ENCODE results near the gene ANKRD23.

The ANKRD23 gene

GRCh38 chr2:96876269-96877041 lies 32.6 kb upstream of the ANKRD23 start:
- Histone ChIP-seq H4K8ac (ENCODE audit: low read length) (no peak overlapping the region), H3K36me3 (ENCODE audit: control insufficient read depth in 1 of 2, insufficient read depth in 2 of 2, low read depth in 1 of 2, low read length in 2 of 2) (no peaks in the 10 kb centered on the region), H2BK120ac (ENCODE audit: low read depth, low read length) (peak overlapping the region; percentile 13), H2BK5ac (ENCODE audit: low read depth, low read length, poor library complexity, severe bottlenecking) (no peak overlapping the region), H3K79me1 (replicated peaks; ENCODE audit: low read length, poor library complexity, severe bottlenecking) (no peaks in the 10 kb centered on the region), H3K9ac (ENCODE audit: low read length) (no peak overlapping the region), H3K4me3 (ENCODE audit: insufficient read depth in 1 of 2, low read depth in 1 of 2, low read length in 2 of 2) (no peak overlapping the region), H3K14ac (ENCODE audit: low read length in 2 of 2) (no peak overlapping the region), H3K4ac (ENCODE audit: low read depth in 1 of 2, low read length in 2 of 2) (peak overlapping the region in 1 of 2 experiments; percentile 41), H3K9me3 (ENCODE audit: control insufficient read depth, low read length) (no peaks in the 10 kb centered on the region), H3K4me1 (ENCODE audit: control insufficient read depth, insufficient read depth, low read depth, low read length) (peaks cover 11% of the 10 kb centered on the region), H3K27ac (ENCODE audit: low read length, poor library complexity, severe bottlenecking) (no peak overlapping the region), H2AK5ac (ENCODE audit: low read length, severe bottlenecking) (no peak overlapping the region), H3K18ac (ENCODE audit: low read depth in 1 of 2, low read length in 2 of 2) (peak overlapping the region; percentile 29 to 52), H4K91ac (ENCODE audit: low read length) (peak overlapping the region; percentile 41), H2AFZ (ENCODE audit: low read depth, low read length) (no peak overlapping the region), H2BK15ac (ENCODE audit: low read depth, poor library complexity, severe bottlenecking) (no peak overlapping the region), H2BK12ac (ENCODE audit: low read length in 2 of 2) (peak overlapping the region in 1 of 2 experiments; percentile 47), H3K27me3 (ENCODE audit: control insufficient read depth in 1 of 2, insufficient read depth in 1 of 2, low read length in 2 of 2) (peaks cover 0 to 25% of the 10 kb centered on the region in 2 experiments), H3K4me2 (ENCODE audit: low read length, poor library complexity, severe bottlenecking) (no peak overlapping the region), H3K23ac (ENCODE audit: low read length in 2 of 2) (no peak overlapping the region)
- 79% methylated on average over 16 of the region's 16 CpGs for WGBS
- DNase-seq, result peak; percentile 25

- no peak overlapping the region for H4K8ac ChIP-seq (ENCODE audit: low read length)
- H2AFZ ChIP-seq (ENCODE audit: low read depth, low read length), result peak overlapping the region; percentile 0
- H3K18ac ChIP-seq (ENCODE audit: low read depth in 1 of 2, low read length in 2 of 2), result peak overlapping the region in 1 of 2 experiments; percentile 52
- H3K27me3 ChIP-seq (ENCODE audit: control insufficient read depth in 1 of 2, insufficient read depth in 1 of 2, low read length in 2 of 2), result peaks cover 0 to 20% of the 10 kb centered on the region in 2 experiments
- 53% methylated on average over 14 of the region's 14 CpGs for WGBS
- no peak overlapping the region for H2AK5ac ChIP-seq (ENCODE audit: low read length, severe bottlenecking)
- peak overlapping the region in 1 of 2 experiments; percentile 16 for H2BK12ac ChIP-seq (ENCODE audit: low read length in 2 of 2)
- no peak overlapping the region for H3K4me3 ChIP-seq (ENCODE audit: insufficient read depth in 1 of 2, low read depth in 1 of 2, low read length in 2 of 2)
- H3K27ac ChIP-seq (ENCODE audit: low read length, poor library complexity, severe bottlenecking), result no peak overlapping the region
- no peak overlapping the region for H3K4me2 ChIP-seq (ENCODE audit: low read length, poor library complexity, severe bottlenecking)
- H3K9ac ChIP-seq (ENCODE audit: low read length), result no peak overlapping the region
- H3K9me3 ChIP-seq (ENCODE audit: control insufficient read depth, low read length), result no peaks in the 10 kb centered on the region
- no peaks in the 10 kb centered on the region for H3K79me1 ChIP-seq (replicated peaks; ENCODE audit: low read length, poor library complexity, severe bottlenecking)
- no peak overlapping the region for H2BK5ac ChIP-seq (ENCODE audit: low read depth, low read length, poor library complexity, severe bottlenecking)
- peak overlapping the region in 1 of 2 experiments; percentile 3 for H3K4ac ChIP-seq (ENCODE audit: low read depth in 1 of 2, low read length in 2 of 2)
- H2BK15ac ChIP-seq (ENCODE audit: low read depth, poor library complexity, severe bottlenecking), result no peak overlapping the region
- no peak overlapping the region for H2BK120ac ChIP-seq (ENCODE audit: low read depth, low read length)
- no peak overlapping the region for H3K23ac ChIP-seq (ENCODE audit: low read length in 2 of 2)
- H3K4me1 ChIP-seq (ENCODE audit: control insufficient read depth, insufficient read depth, low read depth, low read length), result peaks cover 11% of the 10 kb centered on the region
- no peak for DNase-seq
- H3K36me3 ChIP-seq (ENCODE audit: control insufficient read depth in 1 of 2, insufficient read depth in 2 of 2, low read depth in 1 of 2, low read length in 2 of 2), result no peaks in the 10 kb centered on the region
- no peak overlapping the region for H3K14ac ChIP-seq (ENCODE audit: low read length in 2 of 2)
- peak overlapping the region; percentile 41 for H4K91ac ChIP-seq (ENCODE audit: low read length)
Measured at GRCh38 chr2:96875498-96876268, 31.9 kb upstream of the ANKRD23 start.

GRCh38 chr2:96874198-96874831 lies 30.5 kb upstream of the ANKRD23 start:
- peaks cover 0 to 20% of the 10 kb centered on the region in 2 experiments for H3K27me3 ChIP-seq (ENCODE audit: control insufficient read depth in 1 of 2, insufficient read depth in 1 of 2, low read length in 2 of 2)
- no peak overlapping the region for H4K8ac ChIP-seq (ENCODE audit: low read length)
- no peak overlapping the region for H3K9ac ChIP-seq (ENCODE audit: low read length)
- H3K4ac ChIP-seq (ENCODE audit: low read depth in 1 of 2, low read length in 2 of 2), result no peak overlapping the region
- H2BK15ac ChIP-seq (ENCODE audit: low read depth, poor library complexity, severe bottlenecking), result no peak overlapping the region
- no peak for DNase-seq
- no peaks in the 10 kb centered on the region for H3K36me3 ChIP-seq (ENCODE audit: control insufficient read depth in 1 of 2, insufficient read depth in 2 of 2, low read depth in 1 of 2, low read length in 2 of 2)
- no peak overlapping the region for H3K18ac ChIP-seq (ENCODE audit: low read depth in 1 of 2, low read length in 2 of 2)
- H3K79me1 ChIP-seq (replicated peaks; ENCODE audit: low read length, poor library complexity, severe bottlenecking), result no peaks in the 10 kb centered on the region
- no peak overlapping the region for H2AFZ ChIP-seq (ENCODE audit: low read depth, low read length)
- no peak overlapping the region for H3K4me2 ChIP-seq (ENCODE audit: low read length, poor library complexity, severe bottlenecking)
- H3K14ac ChIP-seq (ENCODE audit: low read length in 2 of 2), result no peak overlapping the region
- no peaks in the 10 kb centered on the region for H3K9me3 ChIP-seq (ENCODE audit: control insufficient read depth, low read length)
- H3K23ac ChIP-seq (ENCODE audit: low read length in 2 of 2), result no peak overlapping the region
- WGBS, result 92% methylated on average over 10 of the region's 18 CpGs
- no peak overlapping the region for H4K91ac ChIP-seq (ENCODE audit: low read length)
- H3K4me3 ChIP-seq (ENCODE audit: insufficient read depth in 1 of 2, low read depth in 1 of 2, low read length in 2 of 2), result no peak overlapping the region
- peaks cover 15% of the 10 kb centered on the region for H3K4me1 ChIP-seq (ENCODE audit: control insufficient read depth, insufficient read depth, low read depth, low read length)
- no peak overlapping the region for H2BK120ac ChIP-seq (ENCODE audit: low read depth, low read length)
- no peak overlapping the region for H3K27ac ChIP-seq (ENCODE audit: low read length, poor library complexity, severe bottlenecking)
- no peak overlapping the region for H2BK5ac ChIP-seq (ENCODE audit: low read depth, low read length, poor library complexity, severe bottlenecking)
- no peak overlapping the region for H2AK5ac ChIP-seq (ENCODE audit: low read length, severe bottlenecking)
- peak overlapping the region in 1 of 2 experiments; percentile 12 for H2BK12ac ChIP-seq (ENCODE audit: low read length in 2 of 2)

- Histone ChIP-seq H2AFZ (ENCODE audit: low read depth, low read length) (no peak overlapping the region), H3K4me3 (ENCODE audit: insufficient read depth in 1 of 2, low read depth in 1 of 2, low read length in 2 of 2) (no peak overlapping the region), H2BK5ac (ENCODE audit: low read depth, low read length, poor library complexity, severe bottlenecking) (no peak overlapping the region), H3K27me3 (ENCODE audit: control insufficient read depth in 1 of 2, insufficient read depth in 1 of 2, low read length in 2 of 2) (peaks cover 0 to 20% of the 10 kb centered on the region in 2 experiments), H3K27ac (ENCODE audit: low read length, poor library complexity, severe bottlenecking) (no peak overlapping the region), H3K18ac (ENCODE audit: low read depth in 1 of 2, low read length in 2 of 2) (no peak overlapping the region), H3K4me2 (ENCODE audit: low read length, poor library complexity, severe bottlenecking) (no peak overlapping the region), H3K4me1 (ENCODE audit: control insufficient read depth, insufficient read depth, low read depth, low read length) (peaks cover 15% of the 10 kb centered on the region), H3K4ac (ENCODE audit: low read depth in 1 of 2, low read length in 2 of 2) (no peak overlapping the region), H4K91ac (ENCODE audit: low read length) (no peak overlapping the region), H3K23ac (ENCODE audit: low read length in 2 of 2) (no peak overlapping the region), H3K9me3 (ENCODE audit: control insufficient read depth, low read length) (no peaks in the 10 kb centered on the region), H4K8ac (ENCODE audit: low read length) (no peak overlapping the region), H3K9ac (ENCODE audit: low read length) (no peak overlapping the region), H3K36me3 (ENCODE audit: control insufficient read depth in 1 of 2, insufficient read depth in 2 of 2, low read depth in 1 of 2, low read length in 2 of 2) (no peaks in the 10 kb centered on the region), H2BK15ac (ENCODE audit: low read depth, poor library complexity, severe bottlenecking) (no peak overlapping the region), H2AK5ac (ENCODE audit: low read length, severe bottlenecking) (no peak overlapping the region), H3K79me1 (replicated peaks; ENCODE audit: low read length, poor library complexity, severe bottlenecking) (no peaks in the 10 kb centered on the region), H3K14ac (ENCODE audit: low read length in 2 of 2) (no peak overlapping the region), H2BK12ac (ENCODE audit: low read length in 2 of 2) (no peak overlapping the region), H2BK120ac (ENCODE audit: low read depth, low read length) (no peak overlapping the region)
- no peak for DNase-seq
- WGBS, result 58% methylated on average over 7 of the region's 8 CpGs
Measured at GRCh38 chr2:96873651-96874096, 29.9 kb upstream of the ANKRD23 start.
